Stimulated activated CD8-positive, alpha-beta memory T cell treated with anti-CD3 and anti-CD28 coated beads, Interleukin-2, amount 100 ng/mL, for 1 hour (primary cell): ENCODE data around the gene TAS2R10.
"Not testable (repeated sequence)": the region's sequence is repeated elsewhere in the genome, so short reads cannot be mapped to it uniquely, and the experiment has no call there.

ENCODE experiments used
- DNase-seq, 2 donors: peaks; one replicate each; pipeline ENCODE4 v3.0.0-alpha.2; 2020; ENCODE audit warnings: low read depth in 2 of 2

Gene TAS2R10, protein sequence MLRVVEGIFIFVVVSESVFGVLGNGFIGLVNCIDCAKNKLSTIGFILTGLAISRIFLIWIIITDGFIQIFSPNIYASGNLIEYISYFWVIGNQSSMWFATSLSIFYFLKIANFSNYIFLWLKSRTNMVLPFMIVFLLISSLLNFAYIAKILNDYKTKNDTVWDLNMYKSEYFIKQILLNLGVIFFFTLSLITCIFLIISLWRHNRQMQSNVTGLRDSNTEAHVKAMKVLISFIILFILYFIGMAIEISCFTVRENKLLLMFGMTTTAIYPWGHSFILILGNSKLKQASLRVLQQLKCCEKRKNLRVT

GRCh38 chr12:10826258-10826657, at the start of gene TAS2R10:
TAS2R10 (minus strand) TSS chr12:10826358; CDS start chr12:10826269, 89 bp downstream.
- no peak for DNase-seq

DNA sequence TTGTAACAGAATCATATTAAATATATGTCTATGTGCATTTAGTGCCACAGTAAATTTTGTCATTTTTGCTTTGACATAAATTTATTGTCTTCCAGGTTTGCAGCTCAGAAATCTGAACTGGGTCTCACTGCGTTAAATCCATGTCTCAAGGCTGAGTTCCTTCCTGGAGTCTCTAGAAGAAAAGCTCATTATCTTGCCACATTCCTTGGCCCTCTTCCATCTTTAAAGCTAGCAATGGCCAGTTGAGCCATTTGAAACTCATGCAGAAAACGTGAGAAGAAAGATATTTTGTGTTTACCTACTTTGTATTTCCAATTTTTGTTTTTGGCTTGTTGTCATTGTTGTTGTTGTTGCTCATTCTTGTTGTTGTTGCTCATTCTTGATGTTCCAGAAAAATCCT, 47.2 kb upstream of the TAS2R10 start:
- no peak for DNase-seq

- no peak for DNase-seq
Measured at GRCh38 chr12:10867381-10867780, 41.2 kb upstream of the TAS2R10 start.

- no peak for DNase-seq
Measured at GRCh38 chr12:10863512-10864218, 37.5 kb upstream of the TAS2R10 start.

DNA sequence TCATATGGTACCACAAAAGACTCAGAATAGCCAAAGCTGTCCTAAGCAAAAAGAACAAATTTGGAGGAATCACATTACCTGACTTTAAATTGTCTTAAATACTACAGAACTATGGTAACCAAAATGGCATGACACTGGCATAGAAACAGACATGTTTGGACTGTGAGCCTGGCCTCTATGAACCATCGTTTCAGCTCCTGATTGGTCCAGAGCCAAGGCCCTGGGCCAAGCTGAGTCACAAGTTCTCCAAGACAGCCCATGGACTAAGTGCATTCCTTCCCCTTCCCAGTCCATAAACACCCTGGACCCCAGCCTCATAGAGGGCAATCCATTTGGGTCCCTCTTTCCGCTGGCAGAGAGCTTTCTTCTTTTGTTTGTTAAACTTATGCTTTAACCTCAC, 35.2 kb upstream of the TAS2R10 start:
- no peak for DNase-seq

DNA sequence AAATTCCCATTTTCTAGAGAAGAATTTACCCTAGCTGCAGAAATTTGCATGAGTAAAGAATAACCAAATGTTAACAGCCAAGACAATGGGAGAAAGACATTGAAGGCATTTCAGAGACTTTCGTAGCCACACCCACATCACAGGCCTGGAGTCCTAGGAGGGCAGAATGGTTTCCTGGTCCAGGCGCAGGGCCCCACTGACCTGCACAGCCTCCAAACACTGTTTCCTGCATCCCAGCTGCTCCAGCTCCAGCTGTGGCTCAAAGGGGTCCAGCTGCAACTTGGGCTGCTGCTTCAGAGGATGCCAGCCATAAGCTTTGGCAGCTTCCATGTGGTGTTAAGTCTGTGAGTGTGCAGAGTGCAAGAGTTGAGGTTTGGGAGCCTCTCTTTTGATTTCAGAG, 29.6 kb upstream of the TAS2R10 start:
- DNase-seq, result no peak

DNA sequence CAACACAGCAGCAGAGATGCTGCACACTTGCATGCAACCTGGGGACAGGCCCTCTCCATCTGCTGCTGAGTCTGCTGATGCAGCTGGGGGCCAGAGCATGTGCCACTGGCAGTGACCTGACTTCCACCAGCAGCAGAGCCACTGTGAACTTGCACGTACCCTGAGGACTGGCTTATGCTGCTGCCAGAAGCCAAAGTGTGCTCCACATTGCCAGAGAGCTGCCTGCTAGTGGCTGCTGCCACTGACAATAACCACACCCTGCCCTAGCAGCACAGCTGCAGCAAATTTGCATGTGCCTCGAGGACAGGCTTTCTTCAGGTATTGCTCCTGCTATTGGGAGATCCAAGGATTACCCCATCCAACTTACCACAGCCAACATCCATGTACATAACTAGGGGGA, 27.6 kb upstream of the TAS2R10 start:
- DNase-seq, result no peak

GRCh38 chr12:10851243-10851858, 25.2 kb upstream of the TAS2R10 start:
- no peak for DNase-seq

DNA sequence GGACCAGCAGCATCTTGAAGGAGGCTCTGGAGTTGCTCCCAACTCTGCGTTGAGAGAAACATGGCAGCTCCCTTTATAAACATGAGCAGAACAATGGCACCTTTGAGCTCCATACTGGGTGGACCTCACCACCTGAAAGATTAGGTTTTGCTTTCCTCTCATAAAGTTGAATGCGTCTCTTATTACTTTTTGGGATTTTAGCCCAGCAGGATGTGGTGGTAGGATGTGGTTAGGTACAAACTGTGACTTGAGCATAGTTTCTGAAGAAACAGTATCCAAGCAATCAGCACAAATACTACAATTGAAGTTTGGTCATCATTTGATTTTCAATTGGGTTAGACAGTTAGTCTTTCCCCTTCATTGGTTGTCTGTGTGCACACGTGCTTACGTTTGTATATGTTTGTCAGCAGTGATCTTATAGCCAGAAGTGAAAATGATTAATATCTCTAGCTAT, 23.3 kb upstream of the TAS2R10 start, which contains the start of gene PRR4:
TSS of gene PRR4 (minus strand) at position 51 of the 454 bp plus-strand sequence. CDS start at position 13, 38 bp downstream.
- no peak for DNase-seq

DNA sequence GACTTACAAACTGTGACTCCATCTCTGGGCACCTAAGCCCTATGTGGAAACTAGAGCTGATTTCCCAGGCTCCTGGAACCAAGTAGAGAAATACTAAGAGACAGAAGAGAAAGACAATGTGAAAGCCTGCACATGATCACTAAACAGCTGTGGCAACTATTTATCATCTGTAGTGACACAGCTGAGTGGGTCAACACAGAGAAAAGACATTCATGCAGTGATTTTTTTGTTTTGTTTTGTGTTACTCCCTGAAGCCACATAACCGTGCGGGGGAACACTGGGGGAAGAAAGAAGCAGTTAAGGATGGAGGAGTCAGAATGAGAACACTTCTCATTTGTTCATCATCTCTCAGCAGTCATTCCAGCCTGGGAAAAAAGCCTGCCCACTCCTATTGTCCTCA, 21.6 kb upstream of the TAS2R10 start:
- no peak for DNase-seq

- no peak for DNase-seq
Measured at GRCh38 chr12:10842862-10843261, 16.7 kb upstream of the TAS2R10 start.

DNA sequence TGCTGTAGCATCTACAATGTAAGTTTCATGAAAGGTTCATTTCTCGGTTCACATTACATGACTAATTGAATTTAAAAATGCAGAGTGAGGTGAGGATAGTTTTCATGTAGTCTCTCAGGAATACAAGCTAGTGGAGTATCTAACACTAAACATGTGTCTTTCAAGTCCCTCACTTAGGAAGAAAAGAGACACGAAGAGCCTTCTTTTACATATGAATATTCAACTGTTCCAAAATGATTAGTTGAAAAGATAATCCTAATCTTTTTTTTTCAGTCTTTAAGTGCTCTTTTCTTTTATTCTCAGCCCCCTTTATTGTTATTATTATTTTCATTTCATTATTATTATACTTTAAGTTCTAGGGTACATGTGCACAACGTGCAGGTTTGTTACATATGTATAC, 12.3 kb upstream of the TAS2R10 start:
- DNase-seq, result no peak

DNA sequence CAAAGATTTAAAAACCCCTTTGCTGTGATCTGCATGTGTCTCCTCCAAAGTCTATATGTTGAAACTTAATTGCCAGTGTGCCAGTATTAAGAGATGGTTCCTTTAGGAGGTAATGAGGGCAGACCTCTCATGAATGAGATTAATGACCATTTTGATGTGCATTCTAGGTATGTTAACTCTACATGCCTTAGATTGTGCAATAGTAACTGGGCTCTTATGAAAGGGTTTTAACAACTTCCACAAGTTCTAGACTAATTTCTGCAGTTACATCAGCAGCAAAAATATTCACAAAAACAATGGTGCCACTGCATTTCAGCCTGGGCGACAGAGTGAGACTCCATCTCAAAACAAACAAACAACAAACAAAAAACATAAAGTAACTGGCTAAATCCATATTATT, 3.8 kb upstream of the TAS2R10 start:
- no peak for DNase-seq

GRCh38 chr12:10824957-10825356, 1.2 kb downstream of the TAS2R10 start:
- DNase-seq, result no peak

DNA sequence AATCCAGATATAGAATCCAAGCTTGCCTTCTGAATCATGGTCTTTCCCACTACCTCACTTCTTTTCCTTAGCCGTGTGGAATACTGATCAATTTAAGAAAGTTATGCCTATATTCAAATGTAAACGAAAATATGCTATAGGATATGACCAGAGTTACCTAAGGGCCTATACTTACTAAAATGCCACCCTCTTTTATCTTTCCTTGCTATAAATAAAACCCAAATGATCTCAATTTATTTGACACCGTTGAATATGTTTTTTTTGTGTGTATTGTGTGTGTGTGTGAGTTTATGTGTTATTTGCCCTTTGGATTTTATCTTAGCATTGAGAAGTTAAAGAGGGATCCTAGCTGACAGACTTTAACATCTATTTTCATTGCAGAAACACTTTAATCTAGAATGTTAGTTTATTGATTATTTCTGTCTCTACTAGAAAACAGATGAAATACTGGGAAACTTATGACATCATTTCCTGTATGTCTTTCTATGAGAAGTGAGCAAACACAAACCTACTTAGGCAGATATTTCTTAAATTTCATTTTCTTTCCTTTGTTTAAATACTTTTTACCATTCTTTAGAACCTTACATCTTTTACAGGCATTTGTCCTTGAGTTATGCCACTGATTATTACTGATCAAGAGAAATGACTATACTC, 14.1 kb downstream of the TAS2R10 start:
- DNase-seq, result no peak

DNA sequence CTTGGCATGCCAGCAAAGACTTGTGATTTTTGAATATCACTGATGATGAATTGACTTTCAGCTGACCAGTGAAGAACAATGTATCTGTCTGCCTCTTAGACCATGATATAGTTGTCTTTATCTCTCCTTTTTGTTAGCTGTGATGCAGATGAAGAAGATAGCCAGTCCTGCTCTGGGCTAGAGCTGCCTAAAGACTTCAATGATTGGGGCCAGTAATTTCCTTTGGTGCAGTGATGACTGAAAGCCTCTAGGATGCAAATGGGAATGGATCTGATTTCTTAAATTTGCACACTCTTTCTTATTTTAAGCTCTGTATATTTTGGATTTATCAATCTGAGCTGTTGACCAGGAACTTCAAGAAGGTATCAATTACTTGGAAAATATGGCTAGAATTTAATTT, 16.1 kb downstream of the TAS2R10 start, which contains the start of gene TAS2R9:
TSS of gene TAS2R9 (minus strand) at position 101 of the 400 bp plus-strand sequence. CDS start at position 8, 93 bp downstream.
- DNase-seq, result no peak

DNA sequence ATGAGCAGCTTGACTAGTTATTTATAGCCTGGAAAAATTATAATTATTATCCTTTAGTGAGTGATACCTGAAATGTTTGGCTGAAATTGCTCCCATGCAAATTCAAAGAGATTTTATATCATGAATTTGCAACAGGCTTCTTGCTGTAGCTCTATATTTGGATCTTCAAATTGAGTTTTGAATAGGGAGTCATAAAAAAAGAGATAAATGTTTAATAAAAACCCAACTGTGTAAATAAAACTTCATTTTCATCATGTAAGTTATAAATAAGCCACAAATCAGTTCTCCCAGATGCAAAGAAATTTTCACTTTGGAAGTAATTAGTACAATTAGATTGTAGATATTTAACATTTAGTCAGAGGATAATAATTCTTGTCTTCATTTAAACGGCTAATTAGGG, 19.0 kb downstream of the TAS2R10 start, which contains the start of gene TAS2R8:
TSS of gene TAS2R8 (minus strand) at position 101 of the 400 bp plus-strand sequence. CDS start 306 bp downstream, outside the sequence.
- DNase-seq, result no peak

DNA sequence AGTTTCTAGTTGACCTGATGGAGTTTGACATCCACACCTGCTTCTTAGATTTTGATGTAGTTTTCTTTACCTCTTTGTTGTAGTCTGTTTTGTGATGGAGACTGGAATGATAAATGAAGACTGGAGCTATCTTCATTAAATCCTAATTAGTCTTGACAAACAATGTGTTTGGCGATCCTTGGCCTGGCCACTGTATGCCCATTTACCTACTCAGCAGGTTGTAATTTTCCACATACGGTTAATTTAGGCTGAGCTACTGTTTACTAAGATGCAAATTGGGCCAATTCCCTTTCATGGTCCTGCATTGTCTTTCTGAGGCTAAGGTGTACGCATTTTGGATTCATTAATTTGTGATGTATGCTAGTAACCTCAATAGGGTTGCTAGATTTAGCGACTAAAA, 23.6 kb downstream of the TAS2R10 start, which contains the start of gene TAS2R7:
TSS of gene TAS2R7 (minus strand) at position 41 of the 400 bp plus-strand sequence. CDS start 57 bp downstream, outside the sequence.
- DNase-seq, result no peak

DNA sequence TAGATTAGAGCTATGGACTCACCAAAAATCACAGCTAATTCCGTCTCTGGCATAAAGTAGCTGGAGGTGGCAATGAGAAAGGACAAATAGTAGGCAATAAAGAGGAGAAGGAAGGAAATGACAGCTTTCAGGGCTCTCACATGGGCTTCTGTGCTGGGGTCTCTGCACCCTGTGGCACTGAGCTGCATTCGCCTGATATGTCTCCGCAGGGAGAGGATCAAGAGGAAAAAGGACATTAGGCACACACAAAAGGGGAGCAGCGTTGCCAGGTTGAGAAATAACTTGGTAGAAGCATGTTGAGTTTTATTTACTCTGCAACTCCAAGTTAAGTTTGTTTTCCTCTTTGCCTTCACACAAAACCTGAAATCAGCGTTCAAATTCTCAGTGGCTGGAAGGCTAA, 24.4 kb downstream of the TAS2R10 start:
- DNase-seq, result no peak

DNA sequence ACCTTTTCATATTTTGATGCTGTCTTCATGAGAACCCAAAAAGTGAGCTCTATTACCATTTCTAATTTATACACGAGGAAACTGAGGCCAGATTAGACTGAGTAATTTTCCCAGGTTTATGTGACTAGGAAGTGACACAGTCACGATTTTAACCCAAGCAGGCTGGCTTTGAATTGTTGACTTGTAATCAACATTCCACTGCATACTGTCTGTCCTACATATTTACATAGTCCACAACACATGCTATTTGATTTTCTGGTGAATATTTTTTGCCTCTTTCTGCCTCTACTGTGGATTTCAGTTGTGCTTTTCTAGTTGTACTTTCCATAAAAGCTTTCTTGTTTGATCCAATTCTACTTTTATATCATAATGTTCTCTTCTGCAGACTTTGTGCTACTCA, 31.9 kb downstream of the TAS2R10 start:
- no peak for DNase-seq

DNA sequence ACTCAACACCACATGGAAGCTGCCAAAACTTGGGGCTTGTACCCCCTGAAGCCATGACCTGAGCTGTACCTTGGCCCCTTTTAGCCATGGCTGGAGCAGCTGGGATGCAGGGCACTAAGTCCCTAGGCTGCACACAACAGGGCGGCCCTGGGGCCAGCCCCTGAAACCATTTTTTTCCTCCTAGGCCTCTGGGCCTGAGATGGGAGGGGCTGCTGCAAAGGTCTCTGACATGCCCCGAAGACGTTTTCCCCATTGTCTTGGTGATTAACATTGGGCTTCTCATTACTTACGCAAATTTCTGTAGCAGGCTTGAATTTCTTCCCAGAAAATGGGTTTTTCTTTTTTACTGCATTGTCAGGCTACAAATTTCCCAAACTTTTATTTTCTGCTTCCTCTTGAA, 34.4 kb downstream of the TAS2R10 start:
- DNase-seq, result not testable (repeated sequence)

DNA sequence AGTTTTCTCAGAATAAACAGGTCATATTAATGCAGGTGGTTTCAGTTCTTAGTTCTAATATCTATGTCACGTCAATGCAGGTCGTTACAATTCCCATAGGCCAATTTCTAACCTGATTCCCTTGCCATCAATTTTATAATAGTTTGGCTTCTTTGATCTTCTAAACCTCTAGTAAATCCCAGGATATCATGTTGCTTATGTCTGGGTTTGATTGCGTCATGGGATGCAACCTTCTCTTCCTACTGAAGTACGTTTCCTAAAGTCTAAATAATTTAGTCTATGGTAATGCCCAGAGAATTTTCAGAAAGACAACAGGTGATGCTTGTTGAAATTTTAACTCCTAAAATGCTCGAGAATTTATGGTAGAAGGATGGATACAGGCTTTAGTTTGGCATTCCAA, 42.9 kb downstream of the TAS2R10 start:
- no peak for DNase-seq
